K562 (cell line): Measurements from ENCODE around the gene DCT. TPM values are rescaled to one million over a fixed set of nuclear protein-coding genes. Genes with fewer than 3 reads are reported as not detected.

Experiments
- ATAC-seq: fragments of 200-7000 bp; cut with Tn5 transposase; 3 replicates; pipeline ENCODE4 v1.9.1; 2020; ENCODE audit warnings: moderate library complexity
- BruUV-seq: library from RNA; stranded (reverse); fragments of 400-500 nt; replicated peaks from 2 replicates; lab custom pipeline; 2021; lab: Mats Ljungman, UMichigan
- CTCF ChIA-PET: fragments of 300-600 bp; formaldehyde crosslinking; extraction: SDS; loops from one replicate; lab custom pipeline; 2021; ENCODE audit warnings: low intra/inter-chr PET ratio; lab: Yijun Ruan, JAX
- POLR2A ChIA-PET: fragments of 300-600, 350-650 bp; sonication (Branson Sonifier 250); formaldehyde crosslinking; extraction: SDS; loops from one replicate; lab custom pipeline; 2021; ENCODE audit warnings: antibody characterized with exemption, inconsistent platforms; lab: Yijun Ruan, JAX
- DNase-seq, 4 experiments: peaks; one replicate each; pipeline versions ENCODE4 v3.0.0 to v3.0.0-alpha.2; 2011 to 2018; ENCODE audit warnings: low spot score in 3 of 4, mixed read lengths in 3 of 4; ENCODE audit errors: extremely low read depth in 1 of 4
- FAIRE-seq: peaks from 2 replicates; lab custom pipeline; 2011; peaks lifted over from hg19 to GRCh38; lab: Jason Lieb, UNC
- H2AFZ ChIP-seq: 2 replicates; pipeline ENCODE4 v1.6.0; 2011; ENCODE audit warnings: low read depth, low read length, control low read depth, inconsistent platforms
- H3K27ac ChIP-seq: fragments of 200-600 bp; 3 replicates; pipeline ENCODE4 v1.8.0; 2011; ENCODE audit warnings: low read depth, mild to moderate bottlenecking, control low read depth, inconsistent platforms, low read length, moderate library complexity, mixed read lengths; ENCODE audit errors: extremely low read depth
- H3K27me3 ChIP-seq, 2 experiments: fragments of 300-600 bp in 1 of 2; 2 replicates in 1 of 2; 3 replicates in 1 of 2; pipeline versions ENCODE4 v1.6.0 to v1.8.0; 2011; ENCODE audit warnings: inconsistent platforms in 2 of 2, low read length in 2 of 2, mild to moderate bottlenecking in 1 of 2, mixed read lengths in 1 of 2, moderate library complexity in 1 of 2; ENCODE audit not compliant: control insufficient read depth in 2 of 2, insufficient read depth in 2 of 2
- H3K36me3 ChIP-seq: fragments of 300-600 bp; 3 replicates; pipeline ENCODE4 v1.8.0; 2011; ENCODE audit warnings: mild to moderate bottlenecking, low read length, inconsistent platforms; ENCODE audit not compliant: control insufficient read depth, insufficient read depth
- H3K4me1 ChIP-seq, 2 experiments: fragments of 200-600 bp in 1 of 2; replicated peaks in 1 of 2; 2 replicates in 1 of 2; 3 replicates in 1 of 2; pipeline versions ENCODE4 v1.5.1 to v1.8.0; 2011; ENCODE audit warnings: inconsistent platforms in 2 of 2, low read length in 2 of 2, mild to moderate bottlenecking in 1 of 2, mixed read lengths in 1 of 2, moderate library complexity in 1 of 2; ENCODE audit not compliant: control insufficient read depth in 2 of 2, insufficient read depth in 2 of 2
- H3K4me2 ChIP-seq: 2 replicates; pipeline ENCODE4 v1.6.1; 2011; ENCODE audit warnings: low read length, control low read depth, inconsistent platforms, mixed read lengths; ENCODE audit not compliant: insufficient read depth
- H3K4me3 ChIP-seq: fragments of 200-600 bp; sonication (generic), shearing (Covaris generic); 2 replicates; pipeline ENCODE4 v1.5.1; 2016; ENCODE audit warnings: control low read depth, inconsistent platforms
- H3K79me2 ChIP-seq: fragments of 200-600 bp; 3 replicates; pipeline ENCODE4 v1.8.0; 2011; ENCODE audit warnings: low read length, inconsistent platforms; ENCODE audit not compliant: control insufficient read depth, insufficient read depth
- H3K9ac ChIP-seq, 2 experiments: 2 replicates each; pipeline versions ENCODE4 v1.6.0 to v1.6.1; 2011; ENCODE audit warnings: low read depth in 2 of 2, low read length in 2 of 2, control low read depth in 1 of 2, inconsistent platforms in 1 of 2, mild to moderate bottlenecking in 1 of 2, mixed read lengths in 1 of 2; ENCODE audit not compliant: insufficient read depth in 1 of 2
- H3K9me1 ChIP-seq: one replicate; pipeline ENCODE4 v1.6.0; 2011; ENCODE audit warnings: inconsistent platforms, mild to moderate bottlenecking, low read length, moderate library complexity; ENCODE audit not compliant: control insufficient read depth, insufficient read depth
- H3K9me3 ChIP-seq: replicated peaks from 2 replicates; pipeline ENCODE4 v1.5.1; 2011; ENCODE audit warnings: low read depth, low read length, inconsistent platforms; ENCODE audit not compliant: control insufficient read depth, insufficient read depth
- H4K20me1 ChIP-seq: replicated peaks from 2 replicates; pipeline ENCODE4 v1.6.1; 2011; ENCODE audit warnings: low read length, inconsistent platforms, mixed read lengths; ENCODE audit not compliant: control insufficient read depth, insufficient read depth
- COPS2 ChIP-seq: fragments of 450-650 bp; conservative IDR thresholded peaks from 2 replicates; pipeline ENCODE4 v1.6.1; 2016; ENCODE audit warnings: mild to moderate bottlenecking, moderate library complexity
- CREM ChIP-seq: IDR thresholded peaks from 2 replicates; pipeline ENCODE4 v1.6.1; 2014; ENCODE audit warnings: antibody characterized with exemption, low read depth
- EP400 ChIP-seq: fragments of 450-650 bp; IDR thresholded peaks from 2 replicates; pipeline ENCODE4 v1.6.1; 2017; ENCODE audit warnings: antibody characterized with exemption, mild to moderate bottlenecking, moderate library complexity
- NCOA4 ChIP-seq: fragments of 450-650 bp; IDR thresholded peaks from 2 replicates; pipeline ENCODE4 v1.6.1; 2018; ENCODE audit warnings: mild to moderate bottlenecking; ENCODE audit not compliant: partially characterized antibody
- SRSF1 ChIP-seq: fragments of 200-400 bp; formaldehyde crosslinking; IDR thresholded peaks from 2 replicates; pipeline ENCODE4 v1.6.1; 2017; ENCODE audit warnings: mild to moderate bottlenecking, low read depth, low read length, moderate library complexity
- TBL1XR1 ChIP-seq, 2 experiments: IDR thresholded peaks; 2 replicates each; pipeline ENCODE4 v1.6.1; 2012; ENCODE audit warnings: improper control_type of control experiment in 2 of 2, low read length in 2 of 2, mild to moderate bottlenecking in 1 of 2
- XRCC5 ChIP-seq: fragments of 200-400 bp; formaldehyde crosslinking; IDR thresholded peaks from 2 replicates; pipeline ENCODE4 v1.6.1; 2017; ENCODE audit warnings: low read depth, mild to moderate bottlenecking, low read length
- ZBTB9 ChIP-seq: fragments of 450-650 bp; formaldehyde crosslinking; IDR thresholded peaks from 2 replicates; pipeline ENCODE4 v1.4.0; 2020; ENCODE audit warnings: mild to moderate bottlenecking, moderate library complexity
- ZNF121 ChIP-seq: sonication (generic); formaldehyde crosslinking; conservative IDR thresholded peaks from 2 replicates; pipeline ENCODE4 v1.8.0; 2022; ENCODE audit warnings: missing genetic modification reagents
- ZNF431 ChIP-seq: sonication (generic); formaldehyde crosslinking; IDR thresholded peaks from 2 replicates; pipeline ENCODE4 v1.8.0; 2022; ENCODE audit warnings: mild to moderate bottlenecking, missing genetic modification reagents
- ZNF764 ChIP-seq: fragments of 250-450 bp; sonication (Bioruptor Pico); IDR thresholded peaks from 2 replicates; pipeline ENCODE4 v1.4.0; 2020; ENCODE audit warnings: low read depth, mild to moderate bottlenecking, moderate library complexity
- in situ Hi-C: fragments of 300-500 bp; cut with MboI; formaldehyde crosslinking; loops from 4 replicates; pipeline ENCODE4 v1.15.0; 2018; ENCODE audit warnings: inconsistent platforms, mixed read lengths
- intact Hi-C: fragments of 100-400 bp; cut with micrococcal nuclease; formaldehyde crosslinking; loops from 2 replicates; pipeline ENCODE4 v1.14.2; 2022
- polyA plus RNA-seq, 8 experiments: library from polyadenylated mRNA; depleted of rRNA in 4 of 8; stranded (reverse) in 5 of 8; unstranded in 3 of 8; fragments of >200 nt; fragmentation: Nextera tagmentation in 2 of 8; fragmentation: Illumina TruSeq in 1 of 8; extraction: Ambion mirVana in 2 of 8; extraction: Trizol in 1 of 8; gene quantifications; 2 replicates each; pipeline versions ENCODE4 v1.2.1 to v1.2.3, GENCODE V29; 2011 to 2014; ENCODE audit warnings: inconsistent platforms in 1 of 8, missing spikeins in 1 of 8
- total RNA-seq, 7 experiments: library from RNA; depleted of rRNA in 6 of 7; stranded (reverse); fragments of >200 nt in 6 of 7; fragmentation: Illumina TruSeq in 2 of 7; extraction: Trizol in 2 of 7; gene quantifications; 2 replicates each; pipeline versions ENCODE4 v1.2.1 to v1.2.3, GENCODE V29; 2011 to 2021; ENCODE audit warnings: low replicate concordance in 1 of 7
- TF ChIP-seq, protein P1 (sequence below): fragments of 250-450 bp; sonication (Bioruptor Pico); IDR thresholded peaks from 2 replicates; pipeline ENCODE4 v1.5.0; 2020; ENCODE audit warnings: mild to moderate bottlenecking, borderline replicate concordance
- TF ChIP-seq, protein P2 (sequence below): fragments of 250-450 bp; sonication (Bioruptor Pico); IDR thresholded peaks from 2 replicates; pipeline ENCODE4 v1.8.0; 2021; ENCODE audit warnings: borderline replicate concordance, mild to moderate bottlenecking, moderate library complexity; ENCODE audit not compliant: poor library complexity, severe bottlenecking

DCT gene
- total and polyA plus RNA-seq, 9 of the 15 experiments (the other 6 are each of a cell fraction or from before 2014, with no cell fraction given) = 0.11 to 0.83 (median 0.57) TPM

- POLR2A ChIA-PET = no interaction called here
- Histone ChIP-seq H3K4me2 (no peak overlapping the region), H4K20me1 (no peaks in the 10 kb centered on the region), H3K9me3 (no peaks in the 10 kb centered on the region), H3K79me2 (no peaks in the 10 kb centered on the region), H3K36me3 (no peaks in the 10 kb centered on the region), H3K9ac (no peak overlapping the region), H3K4me3 (no peak overlapping the region), H3K27me3 (no peaks in the 10 kb centered on the region), H3K27ac (no peak overlapping the region), H2AFZ (no peak overlapping the region), H3K9me1 (no peaks in the 10 kb centered on the region), H3K4me1 (no peaks in the 10 kb centered on the region)
- TF ChIP-seq NCOA4 (no peak), ZNF764 (CRISPR knock-in tag) (no peak), CREM (no peak), EP400 (no peak), ZNF431 (CRISPR knock-in tag) (no peak), XRCC5 (no peak), ZNF121 (CRISPR knock-in tag) (no peak), TBL1XR1 (IDR thresholded peaks at IDR 0.05; ENCODE audit: low read length in 2 of 2) (no peak), ZBTB9 (no peak), COPS2 (no peak), SRSF1 (no peak)
- TF ChIP-seq, protein P1, sequence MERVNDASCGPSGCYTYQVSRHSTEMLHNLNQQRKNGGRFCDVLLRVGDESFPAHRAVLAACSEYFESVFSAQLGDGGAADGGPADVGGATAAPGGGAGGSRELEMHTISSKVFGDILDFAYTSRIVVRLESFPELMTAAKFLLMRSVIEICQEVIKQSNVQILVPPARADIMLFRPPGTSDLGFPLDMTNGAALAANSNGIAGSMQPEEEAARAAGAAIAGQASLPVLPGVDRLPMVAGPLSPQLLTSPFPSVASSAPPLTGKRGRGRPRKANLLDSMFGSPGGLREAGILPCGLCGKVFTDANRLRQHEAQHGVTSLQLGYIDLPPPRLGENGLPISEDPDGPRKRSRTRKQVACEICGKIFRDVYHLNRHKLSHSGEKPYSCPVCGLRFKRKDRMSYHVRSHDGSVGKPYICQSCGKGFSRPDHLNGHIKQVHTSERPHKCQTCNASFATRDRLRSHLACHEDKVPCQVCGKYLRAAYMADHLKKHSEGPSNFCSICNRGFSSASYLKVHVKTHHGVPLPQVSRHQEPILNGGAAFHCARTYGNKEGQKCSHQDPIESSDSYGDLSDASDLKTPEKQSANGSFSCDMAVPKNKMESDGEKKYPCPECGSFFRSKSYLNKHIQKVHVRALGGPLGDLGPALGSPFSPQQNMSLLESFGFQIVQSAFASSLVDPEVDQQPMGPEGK (CRISPR knock-in tag) = no peak
- TF ChIP-seq, protein P2, sequence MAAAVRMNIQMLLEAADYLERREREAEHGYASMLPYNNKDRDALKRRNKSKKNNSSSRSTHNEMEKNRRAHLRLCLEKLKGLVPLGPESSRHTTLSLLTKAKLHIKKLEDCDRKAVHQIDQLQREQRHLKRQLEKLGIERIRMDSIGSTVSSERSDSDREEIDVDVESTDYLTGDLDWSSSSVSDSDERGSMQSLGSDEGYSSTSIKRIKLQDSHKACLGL (CRISPR knock-in tag) = no peak
- in situ Hi-C loops (no loop called here), intact Hi-C loops (no loop called here)
- no peak for DNase-seq
- FAIRE-seq = no peak
- no TSS peak for BruUV-seq
- ATAC-seq = no peak
- CTCF ChIA-PET = no interaction called here
Measured at GRCh38 chr13:94503851-94504250, 24.4 kb upstream of the DCT start.
